SK-N-SH (cell line): Measurements from ENCODE around the gene RPS17.

ENCODE experiments used
- ELF1 ChIP-seq: IDR thresholded peaks from 2 replicates; pipeline ENCODE4 v1.4.0; 2012
- EP300 ChIP-seq, 2 experiments: IDR thresholded peaks; 2 replicates each; pipeline versions ENCODE4 v1.4.0 to v1.6.1; 2012; ENCODE audit warnings: borderline replicate concordance in 1 of 2, low read depth in 1 of 2, low read length in 1 of 2
- EZH2phosphoT487 ChIP-seq: fragments of 200-600 bp; sonication (generic); IDR thresholded peaks from 2 replicates; pipeline ENCODE4 v1.6.1; 2017; ENCODE audit warnings: low read depth, mixed run types, mild to moderate bottlenecking, antibody characterized with exemption, moderate library complexity, borderline replicate concordance
- GABPA ChIP-seq: IDR thresholded peaks from 2 replicates; pipeline ENCODE4 v1.4.0; 2012; ENCODE audit warnings: low read depth, mild to moderate bottlenecking
- JUND ChIP-seq: IDR thresholded peaks from 2 replicates; pipeline ENCODE4 v1.4.0; 2012
- NFIC ChIP-seq: IDR thresholded peaks from 2 replicates; pipeline ENCODE4 v1.4.0; 2012; ENCODE audit warnings: borderline replicate concordance
- POLR2AphosphoS5 ChIP-seq: IDR thresholded peaks from 2 replicates; pipeline ENCODE4 v1.6.1; 2012; ENCODE audit warnings: low read depth, low read length
- RAD21 ChIP-seq: IDR thresholded peaks from 2 replicates; pipeline ENCODE4 v1.6.1; 2012; ENCODE audit warnings: mild to moderate bottlenecking, low read length
- RFX5 ChIP-seq: IDR thresholded peaks from 2 replicates; pipeline ENCODE4 v1.6.1; 2012; ENCODE audit warnings: mild to moderate bottlenecking, improper control_type of control experiment, low read length
- SMC3 ChIP-seq: IDR thresholded peaks from 2 replicates; pipeline ENCODE4 v1.6.1; 2012; ENCODE audit warnings: low read depth, low read length, improper control_type of control experiment
- TAF1 ChIP-seq: IDR thresholded peaks from 2 replicates; pipeline ENCODE4 v1.6.1; 2012; ENCODE audit warnings: low read depth, mild to moderate bottlenecking, low read length, moderate library complexity, borderline replicate concordance
- ZBTB33 ChIP-seq: IDR thresholded peaks from 2 replicates; pipeline ENCODE4 v1.4.0; 2012; ENCODE audit warnings: low read depth, borderline replicate concordance
- TF ChIP-seq, protein P1 (sequence below): IDR thresholded peaks from 2 replicates; pipeline ENCODE4; 2012
- TF ChIP-seq, protein P2 (sequence below): fragments of 200-600 bp; sonication (generic); IDR thresholded peaks from 2 replicates; pipeline ENCODE4 v1.6.1; 2017; ENCODE audit warnings: antibody characterized with exemption, mild to moderate bottlenecking, moderate library complexity

GRCh38 chr15:82530006-82530405 lies 10.3 kb downstream of the RPS17 start:
- TF ChIP-seq EP300 (IDR thresholded peaks at IDR 0.05; ENCODE audit: borderline replicate concordance in 1 of 2, low read depth in 1 of 2, low read length in 1 of 2) (no peak), POLR2AphosphoS5 (no peak), EZH2phosphoT487 (no peak), JUND (no peak), RAD21 (no peak), ELF1 (no peak), GABPA (no peak), TAF1 (no peak), ZBTB33 (no peak), SMC3 (no peak), RFX5 (no peak), NFIC (no peak)
- TF ChIP-seq, protein P1, sequence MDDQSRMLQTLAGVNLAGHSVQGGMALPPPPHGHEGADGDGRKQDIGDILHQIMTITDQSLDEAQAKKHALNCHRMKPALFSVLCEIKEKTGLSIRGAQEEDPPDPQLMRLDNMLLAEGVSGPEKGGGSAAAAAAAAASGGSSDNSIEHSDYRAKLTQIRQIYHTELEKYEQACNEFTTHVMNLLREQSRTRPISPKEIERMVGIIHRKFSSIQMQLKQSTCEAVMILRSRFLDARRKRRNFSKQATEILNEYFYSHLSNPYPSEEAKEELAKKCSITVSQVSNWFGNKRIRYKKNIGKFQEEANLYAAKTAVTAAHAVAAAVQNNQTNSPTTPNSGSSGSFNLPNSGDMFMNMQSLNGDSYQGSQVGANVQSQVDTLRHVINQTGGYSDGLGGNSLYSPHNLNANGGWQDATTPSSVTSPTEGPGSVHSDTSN, result no peak
- TF ChIP-seq, protein P2, sequence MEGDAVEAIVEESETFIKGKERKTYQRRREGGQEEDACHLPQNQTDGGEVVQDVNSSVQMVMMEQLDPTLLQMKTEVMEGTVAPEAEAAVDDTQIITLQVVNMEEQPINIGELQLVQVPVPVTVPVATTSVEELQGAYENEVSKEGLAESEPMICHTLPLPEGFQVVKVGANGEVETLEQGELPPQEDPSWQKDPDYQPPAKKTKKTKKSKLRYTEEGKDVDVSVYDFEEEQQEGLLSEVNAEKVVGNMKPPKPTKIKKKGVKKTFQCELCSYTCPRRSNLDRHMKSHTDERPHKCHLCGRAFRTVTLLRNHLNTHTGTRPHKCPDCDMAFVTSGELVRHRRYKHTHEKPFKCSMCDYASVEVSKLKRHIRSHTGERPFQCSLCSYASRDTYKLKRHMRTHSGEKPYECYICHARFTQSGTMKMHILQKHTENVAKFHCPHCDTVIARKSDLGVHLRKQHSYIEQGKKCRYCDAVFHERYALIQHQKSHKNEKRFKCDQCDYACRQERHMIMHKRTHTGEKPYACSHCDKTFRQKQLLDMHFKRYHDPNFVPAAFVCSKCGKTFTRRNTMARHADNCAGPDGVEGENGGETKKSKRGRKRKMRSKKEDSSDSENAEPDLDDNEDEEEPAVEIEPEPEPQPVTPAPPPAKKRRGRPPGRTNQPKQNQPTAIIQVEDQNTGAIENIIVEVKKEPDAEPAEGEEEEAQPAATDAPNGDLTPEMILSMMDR, result no peak
